SJSA1 (cell line): ENCODE data around the gene VWA8. TPM values are rescaled to one million over a fixed set of nuclear protein-coding genes. Genes with fewer than 3 reads are reported as not detected.
"Not testable (repeated sequence)": the region's sequence is repeated elsewhere in the genome, so short reads cannot be mapped to it uniquely, and the experiment has no call there.

Experiments used
- DNase-seq, 2 experiments: peaks; one replicate each; pipeline ENCODE4 v3.0.0-alpha.2; 2015 to 2020; ENCODE audit warnings: low spot score in 2 of 2, low read depth in 1 of 2
- H3K27ac ChIP-seq: fragments of 250-450 bp; sonication (Bioruptor Pico); 2 replicates; pipeline ENCODE4 v1.5.1; 2020; ENCODE audit warnings: mild to moderate bottlenecking, moderate library complexity
- H3K27me3 ChIP-seq: fragments of 250-450 bp; sonication (Bioruptor Pico); replicated peaks from 2 replicates; pipeline ENCODE4 v1.5.1; 2020; ENCODE audit warnings: mild to moderate bottlenecking, moderate library complexity
- H3K36me3 ChIP-seq: fragments of 250-450 bp; sonication (Bioruptor Pico); 2 replicates; pipeline ENCODE4 v1.5.1; 2020; ENCODE audit warnings: mild to moderate bottlenecking
- H3K4me1 ChIP-seq: fragments of 250-450 bp; sonication (Bioruptor Pico); replicated peaks from 2 replicates; pipeline ENCODE4 v1.6.1; 2021; ENCODE audit warnings: mild to moderate bottlenecking
- H3K4me3 ChIP-seq: fragments of 250-450 bp; sonication (Bioruptor Pico); 2 replicates; pipeline ENCODE4 v1.5.1; 2020; ENCODE audit warnings: mild to moderate bottlenecking
- H3K9me3 ChIP-seq: fragments of 250-450 bp; sonication (Bioruptor Pico); replicated peaks from 2 replicates; pipeline ENCODE4 v1.5.1; 2020; ENCODE audit warnings: mild to moderate bottlenecking
- total RNA-seq: library from RNA; depleted of rRNA; stranded (reverse); fragments of >200 nt; shearing (Covaris generic); gene quantifications from 2 replicates; pipeline ENCODE4 v1.2.3, GENCODE V29; 2014

The VWA8 gene
- total RNA-seq, 1 experiment from 2014 or later: 8.6 TPM

- Histone ChIP-seq H3K36me3 (no peaks in the 10 kb centered on the region), H3K27me3 (no peaks in the 10 kb centered on the region), H3K9me3 (no peaks in the 10 kb centered on the region), H3K4me1 (peaks cover 62% of the 10 kb centered on the region), H3K4me3 (no peak overlapping the region), H3K27ac (peak overlapping the region; percentile 88)
- peak; percentile 53 to 63 for DNase-seq
Measured at GRCh38 chr13:41650706-41651105, 310.2 kb downstream of the VWA8 start.

GRCh38 chr13:41649659-41650058 lies 311.2 kb downstream of the VWA8 start:
- Histone ChIP-seq H3K27me3 (no peaks in the 10 kb centered on the region), H3K4me1 (peaks cover 73% of the 10 kb centered on the region), H3K9me3 (no peaks in the 10 kb centered on the region), H3K36me3 (no peaks in the 10 kb centered on the region), H3K4me3 (no peak overlapping the region), H3K27ac (peak overlapping the region; percentile 88)
- no peak for DNase-seq

DNA sequence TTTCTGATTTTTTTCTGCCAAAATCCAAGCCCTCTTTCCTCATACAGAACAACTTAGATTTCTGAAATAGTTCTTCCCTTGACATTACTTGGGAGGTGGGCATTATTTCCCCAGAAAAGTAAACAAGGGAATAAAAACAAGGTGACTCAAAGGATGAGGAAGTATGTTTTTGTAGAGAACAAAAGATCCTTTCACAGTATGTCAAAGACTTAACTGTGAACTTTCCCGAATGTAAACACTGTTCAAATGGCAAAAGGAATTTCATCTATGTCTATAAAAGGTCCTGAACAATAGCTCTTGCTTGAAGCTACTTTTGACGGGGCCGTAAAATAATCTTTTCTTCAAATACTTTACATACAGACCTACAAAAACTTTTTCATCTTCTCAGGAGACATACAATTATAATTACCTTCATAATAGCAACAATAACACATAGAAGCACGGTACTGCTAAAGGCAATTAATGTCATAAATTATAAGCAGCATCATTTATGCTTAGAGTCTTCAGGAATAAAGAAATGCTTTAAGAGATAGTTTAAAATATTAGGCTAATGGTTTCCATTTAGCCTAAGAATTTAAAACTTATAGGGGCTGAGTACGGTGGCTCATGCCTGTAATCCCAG lies 312.5 kb downstream of the VWA8 start:
- H3K27me3 ChIP-seq: no peaks in the 10 kb centered on the region
- no peak overlapping the region for H3K4me3 ChIP-seq
- DNase-seq: peak in 1 of 2 experiments; percentile 84
- H3K9me3 ChIP-seq: no peaks in the 10 kb centered on the region
- peaks cover 77% of the 10 kb centered on the region for H3K4me1 ChIP-seq
- no peaks in the 10 kb centered on the region for H3K36me3 ChIP-seq
- peak overlapping the region; percentile 88 for H3K27ac ChIP-seq

DNA sequence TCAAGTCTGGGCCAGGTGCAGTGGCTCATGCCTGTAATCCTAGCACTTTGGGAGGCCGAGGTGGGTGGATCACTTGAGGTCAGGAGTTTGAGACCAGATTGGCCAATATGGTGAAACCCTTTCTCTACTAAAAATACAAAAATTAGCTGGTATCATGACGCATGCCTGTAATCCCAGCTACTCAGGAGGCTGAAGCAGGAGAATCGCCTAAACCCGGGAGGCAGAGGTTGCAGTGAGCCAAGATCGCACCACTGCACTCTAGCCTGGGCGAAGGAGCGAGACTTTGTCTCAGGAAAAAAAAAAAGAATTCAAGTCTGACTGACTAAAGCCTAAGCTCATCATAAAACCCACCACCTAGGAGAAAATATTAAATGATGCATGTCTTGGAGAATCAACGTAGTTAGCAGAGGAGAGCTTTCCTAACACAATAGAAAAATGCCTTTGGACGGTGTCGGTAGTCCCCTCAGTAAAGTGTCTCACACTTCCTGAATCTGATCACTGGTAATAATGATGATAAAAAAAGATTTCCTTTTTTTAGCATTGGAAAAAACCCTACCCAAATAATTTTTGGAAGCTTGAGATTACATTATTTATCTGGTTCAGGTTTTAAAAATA lies 313.1 kb downstream of the VWA8 start:
- H3K36me3 ChIP-seq, H3K4me3 ChIP-seq, H3K9me3 ChIP-seq, H3K27me3 ChIP-seq: not testable (repeated sequence)
- Histone ChIP-seq H3K4me1 (peaks cover 75% of the 10 kb centered on the region), H3K27ac (peak overlapping the region; percentile 88)
- DNase-seq: peak; percentile 44 to 74

- Histone ChIP-seq H3K4me1 (peaks cover 56% of the 10 kb centered on the region), H3K27ac (peak overlapping the region; percentile 88), H3K36me3 (no peaks in the 10 kb centered on the region), H3K27me3 (no peaks in the 10 kb centered on the region), H3K9me3 (no peaks in the 10 kb centered on the region), H3K4me3 (no peak overlapping the region)
- peak; percentile 44 to 49 for DNase-seq
Measured at GRCh38 chr13:41645331-41645730, 315.6 kb downstream of the VWA8 start.

DNA sequence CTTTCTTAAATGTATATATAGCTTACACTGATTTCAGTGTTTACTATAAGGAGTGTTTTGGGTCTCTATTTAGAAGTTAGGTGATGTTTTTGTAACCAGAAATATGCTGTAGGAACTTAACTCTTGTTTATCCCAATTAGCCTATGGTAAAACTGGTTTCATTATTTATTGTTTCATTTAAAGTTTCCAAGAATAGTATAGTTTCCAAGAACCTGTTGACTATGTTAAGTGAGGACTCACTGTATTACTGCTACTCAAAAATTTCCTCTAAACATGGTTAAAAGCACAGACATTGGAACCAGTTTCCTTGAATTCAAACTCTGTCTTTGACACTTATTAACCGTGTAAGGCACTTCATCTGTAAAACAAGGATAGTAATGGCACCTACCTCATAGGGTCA lies 316.2 kb downstream of the VWA8 start:
- Histone ChIP-seq H3K36me3 (no peaks in the 10 kb centered on the region), H3K4me1 (peaks cover 51% of the 10 kb centered on the region), H3K9me3 (no peaks in the 10 kb centered on the region), H3K4me3 (no peak overlapping the region), H3K27me3 (no peaks in the 10 kb centered on the region), H3K27ac (peak overlapping the region; percentile 88)
- DNase-seq: no peak

DNA sequence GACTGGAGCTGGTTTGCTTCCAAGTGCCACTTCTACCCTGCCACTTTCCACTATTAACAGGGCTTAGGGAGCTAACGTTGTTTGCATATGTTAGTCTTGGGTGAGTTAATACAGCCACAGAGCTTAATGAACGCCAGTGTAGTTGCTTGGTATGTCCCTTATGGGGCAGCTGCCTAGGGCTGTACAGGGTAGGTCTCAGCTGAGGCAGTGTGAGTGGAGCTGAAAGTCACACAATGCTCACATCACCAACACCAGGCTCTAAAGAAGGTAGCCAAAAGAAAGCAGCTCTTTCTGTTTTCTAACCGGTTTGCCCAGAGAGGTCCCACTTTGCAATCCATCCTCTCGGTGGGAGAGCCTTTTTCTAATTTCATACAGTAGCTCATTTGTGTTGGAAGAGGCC lies 317.4 kb downstream of the VWA8 start:
- Histone ChIP-seq H3K4me1 (peaks cover 39% of the 10 kb centered on the region), H3K4me3 (no peak overlapping the region), H3K9me3 (no peaks in the 10 kb centered on the region), H3K36me3 (no peaks in the 10 kb centered on the region), H3K27ac (no peak overlapping the region), H3K27me3 (no peaks in the 10 kb centered on the region)
- DNase-seq: no peak

- Histone ChIP-seq H3K9me3 (no peaks in the 10 kb centered on the region), H3K27me3 (no peaks in the 10 kb centered on the region), H3K4me3 (no peak overlapping the region), H3K27ac (no peak overlapping the region), H3K4me1 (peaks cover 27% of the 10 kb centered on the region), H3K36me3 (no peaks in the 10 kb centered on the region)
- no peak for DNase-seq
Measured at GRCh38 chr13:41641961-41642360, 318.9 kb downstream of the VWA8 start.

GRCh38 chr13:41641429-41641828 lies 319.5 kb downstream of the VWA8 start:
- no peak overlapping the region for H3K4me3 ChIP-seq
- no peak overlapping the region for H3K27ac ChIP-seq
- DNase-seq: no peak
- H3K9me3 ChIP-seq: no peaks in the 10 kb centered on the region
- H3K27me3 ChIP-seq: no peaks in the 10 kb centered on the region
- H3K36me3 ChIP-seq: no peaks in the 10 kb centered on the region
- peaks cover 22% of the 10 kb centered on the region for H3K4me1 ChIP-seq

GRCh38 chr13:41639955-41640780 lies 320.7 kb downstream of the VWA8 start:
- no peaks in the 10 kb centered on the region for H3K9me3 ChIP-seq
- no peaks in the 10 kb centered on the region for H3K36me3 ChIP-seq
- no peaks in the 10 kb centered on the region for H3K27me3 ChIP-seq
- no peak overlapping the region for H3K27ac ChIP-seq
- no peak overlapping the region for H3K4me3 ChIP-seq
- DNase-seq: no peak
- H3K4me1 ChIP-seq: peaks cover 9% of the 10 kb centered on the region

DNA sequence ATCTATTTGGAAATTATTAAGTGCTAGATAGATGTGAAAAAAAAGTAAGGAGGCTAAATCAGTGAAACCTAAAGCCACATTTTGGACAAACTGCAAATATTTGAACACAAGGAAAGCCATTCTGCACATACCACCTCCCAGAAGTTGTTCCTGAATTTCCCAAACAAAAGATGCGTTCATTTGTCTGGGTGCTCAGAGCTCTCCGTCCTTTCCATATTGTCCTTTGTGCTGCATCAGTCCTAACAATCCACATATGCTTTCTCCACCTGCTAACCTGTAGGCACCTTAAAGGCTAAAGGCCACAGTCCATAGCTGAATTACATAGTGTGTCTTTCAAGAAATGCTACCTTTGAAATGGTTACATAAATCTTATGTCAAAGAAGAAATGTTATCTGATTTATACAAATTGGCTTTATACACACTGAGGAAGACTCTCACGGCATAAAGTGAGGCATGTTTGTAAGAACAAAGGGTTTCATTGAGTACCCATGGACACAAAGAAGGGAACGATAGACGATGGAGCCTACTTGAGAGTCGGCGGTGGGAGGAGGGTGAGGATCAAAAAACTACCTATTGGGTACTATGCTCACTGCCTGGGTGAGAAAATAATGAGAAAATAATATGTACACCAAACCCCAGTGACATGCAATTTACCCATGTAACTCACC lies 321.5 kb downstream of the VWA8 start:
- no peak for DNase-seq
- Histone ChIP-seq H3K4me3 (no peak overlapping the region), H3K9me3 (no peaks in the 10 kb centered on the region), H3K27me3 (no peaks in the 10 kb centered on the region), H3K4me1 (peaks cover 1% of the 10 kb centered on the region), H3K27ac (no peak overlapping the region), H3K36me3 (no peaks in the 10 kb centered on the region)

GRCh38 chr13:41637586-41637985 lies 323.3 kb downstream of the VWA8 start:
- peaks cover under 1% of the 10 kb centered on the region; the same call in 1 of the 2 replicates for H3K4me1 ChIP-seq
- no peaks in the 10 kb centered on the region for H3K9me3 ChIP-seq
- no peaks in the 10 kb centered on the region for H3K36me3 ChIP-seq
- no peak overlapping the region for H3K27ac ChIP-seq
- H3K27me3 ChIP-seq: no peaks in the 10 kb centered on the region
- no peak for DNase-seq
- no peak overlapping the region for H3K4me3 ChIP-seq

DNA sequence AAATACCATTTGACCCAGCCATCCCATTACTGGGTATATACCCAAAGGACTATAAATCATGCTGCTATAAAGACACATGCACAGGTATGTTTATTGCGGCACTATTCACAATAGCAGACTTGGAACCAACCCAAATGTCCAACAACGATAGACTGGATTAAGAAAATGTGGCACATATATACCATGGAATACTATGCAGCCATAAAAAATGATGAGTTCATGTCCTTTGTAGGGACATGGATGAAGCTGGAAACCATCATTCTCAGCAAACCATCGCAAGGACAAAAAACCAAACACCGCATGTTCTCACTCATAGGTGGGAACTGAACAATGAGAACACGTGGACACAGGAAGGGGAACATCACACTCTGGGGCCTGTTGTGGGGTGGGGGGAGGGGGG lies 323.9 kb downstream of the VWA8 start:
- not testable (repeated sequence) for H3K27me3 ChIP-seq, H3K4me1 ChIP-seq, H3K36me3 ChIP-seq, DNase-seq, H3K27ac ChIP-seq, H3K9me3 ChIP-seq, H3K4me3 ChIP-seq

DNA sequence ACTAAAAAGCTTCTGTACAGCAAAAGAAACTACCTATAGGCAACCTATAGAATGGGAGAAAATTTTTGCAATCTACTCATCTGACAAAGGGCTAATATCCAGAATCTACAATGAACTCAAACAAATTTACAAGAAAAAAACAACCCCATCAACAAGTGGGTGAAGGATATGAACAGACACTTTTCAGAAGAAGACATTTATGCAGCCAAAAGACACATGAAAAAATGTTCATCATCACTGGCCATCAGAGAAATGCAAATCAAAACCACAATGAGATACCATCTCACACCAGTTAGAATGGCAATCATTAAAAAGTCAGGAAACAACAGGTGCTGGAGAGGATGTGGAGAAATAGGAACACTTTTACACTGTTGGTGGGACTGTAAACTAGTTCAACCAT lies 324.3 kb downstream of the VWA8 start:
- H3K4me1 ChIP-seq: peaks cover 10% of the 10 kb centered on the region
- H3K4me3 ChIP-seq, H3K36me3 ChIP-seq, DNase-seq, H3K27ac ChIP-seq, H3K9me3 ChIP-seq, H3K27me3 ChIP-seq: not testable (repeated sequence)
